ENCODE data around the gene SPEG. TPM values are rescaled to one million over a fixed set of nuclear protein-coding genes. Genes with fewer than 3 reads are reported as not detected.

Gene SPEG
- total and polyA plus RNA-seq, 2 of the 8 experiments (the other 6 are each of a cell fraction or from before 2014, with no cell fraction given), result 19.9 to 32.0 TPM

GRCh38 chr2:219406861-219407230 lies 27.8 kb upstream of the SPEG start:
- H4K20me1 ChIP-seq (replicated peaks in 1 of 2; ENCODE audit: control insufficient read depth in 1 of 2, insufficient read depth in 2 of 2, low read length in 2 of 2), result no peaks in the 10 kb centered on the region
- no peaks in the 10 kb centered on the region for H3K79me1 ChIP-seq (ENCODE audit: low read depth, low read length)
- no peak overlapping the region for H4K5ac ChIP-seq (ENCODE audit: insufficient read length, low read depth, low read length)
- H3K4me3 ChIP-seq (ENCODE audit: extremely low read depth in 1 of 4, insufficient read depth in 2 of 4, low read depth in 3 of 4, low read length in 4 of 4), result no peak overlapping the region
- POLR2A ChIA-PET (ENCODE audit: partially characterized antibody), result interaction anchor here (1.0 to 1.2 kb wide), 2 partner anchors 10 to 40 kb away, joined by 3 to 4 read pairs; no protein-coding TSS in a partner anchor
- no peak for FAIRE-seq
- no peak overlapping the region for H2BK12ac ChIP-seq (ENCODE audit: low read depth, low read length)
- H3K9ac ChIP-seq (replicated peaks in 1 of 4; ENCODE audit: extremely low read depth in 1 of 4, low read depth in 3 of 4, low read length in 3 of 4), result no peak overlapping the region
- H3K27ac ChIP-seq (ENCODE audit: low read depth, low read length), result no peak overlapping the region
- no peaks in the 10 kb centered on the region for H3K79me2 ChIP-seq (ENCODE audit: control insufficient read depth in 1 of 2, insufficient read depth in 2 of 2, low read length in 2 of 2)
- peaks cover 0 to 16% (median 6%) of the 10 kb centered on the region in 4 experiments; a peak in 6 of 7 replicates for H3K4me1 ChIP-seq (replicated peaks in 1 of 4; ENCODE audit: control insufficient read depth in 3 of 4, insufficient read depth in 4 of 4, low read length in 3 of 4)
- H3K56ac ChIP-seq (replicated peaks; ENCODE audit: insufficient read length, low read depth, low read length), result no peak overlapping the region
- H3K23ac ChIP-seq (ENCODE audit: insufficient read length), result no peak overlapping the region
- CTCF ChIA-PET (ENCODE audit: partially characterized antibody), result interaction anchor here (0.9 to 13.0 kb wide), 7 partner anchors 10 to 120 kb away, joined by 3 to 407 read pairs (median 44); partner anchors contain the start of gene SPEG
- no peak for DNase-seq (ENCODE audit: low read depth in 1 of 2, low spot score in 2 of 2)
- H2BK20ac ChIP-seq (ENCODE audit: low read length), result no peak overlapping the region
- H3K27me3 ChIP-seq (replicated peaks in 1 of 4; ENCODE audit: control insufficient read depth in 3 of 4, extremely low read depth in 1 of 4, insufficient read depth in 3 of 4, low read length in 3 of 4), result peaks cover 0 to 2% (median 0%) of the 10 kb centered on the region in 4 experiments; a peak in 1 of 7 replicates
- H3K14ac ChIP-seq (ENCODE audit: insufficient read length), result no peak overlapping the region
- no peak overlapping the region for H2BK5ac ChIP-seq (ENCODE audit: low read depth, low read length)
- H3K36me3 ChIP-seq (ENCODE audit: control insufficient read depth in 2 of 4, insufficient read depth in 4 of 4, low read length in 3 of 4), result no peaks in the 10 kb centered on the region
- no peak overlapping the region for H2AFZ ChIP-seq (ENCODE audit: low read length)
- no peaks in the 10 kb centered on the region for H3K9me3 ChIP-seq (ENCODE audit: insufficient read depth in 2 of 2, low read depth in 1 of 2, low read length in 1 of 2)
- no peaks in the 10 kb centered on the region for H3K23me2 ChIP-seq (ENCODE audit: low read depth, low read length)
- H3K18ac ChIP-seq (ENCODE audit: extremely low read depth, low read length), result no peak overlapping the region
- TF ChIP-seq SP4 (IDR thresholded peaks at IDR 0.05; ENCODE audit: low read length), result no peak
- no peak for TF ChIP-seq CHD1 (IDR thresholded peaks at IDR 0.05; ENCODE audit: low read depth, low read length)
- no peak for TF ChIP-seq HDAC2 (IDR thresholded peaks at IDR 0.05; ENCODE audit: borderline replicate concordance in 1 of 2, low read depth in 2 of 2, low read length in 2 of 2)
- TF ChIP-seq BACH1 (IDR thresholded peaks at IDR 0.05; ENCODE audit: low read length), result no peak
- no peak for TF ChIP-seq SAP30 (IDR thresholded peaks at IDR 0.05; ENCODE audit: insufficient read depth, insufficient replicate concordance, low read length)
- TF ChIP-seq NANOG (IDR thresholded peaks at IDR 0.05; ENCODE audit: insufficient read depth, low read depth, low read length, poor library complexity, severe bottlenecking), result no peak
- H4K8ac ChIP-seq (ENCODE audit: extremely low read depth, insufficient read depth, low read length), result no peak overlapping the region
- no peak overlapping the region for H3K4me2 ChIP-seq (ENCODE audit: insufficient read depth in 1 of 2, low read depth in 2 of 2, low read length in 2 of 2)
- 90% methylated on average over 3 of the region's 3 CpGs; no CpG with 5 or more reads in 1 of the 2 experiments for WGBS, 2 experiments (ENCODE audit: extremely low coverage in 1 of 2, insufficient coverage in 1 of 2, insufficient read length in 1 of 2, insufficient replicate concordance in 2 of 2, low coverage in 1 of 2, low lambda C conversion rate in 2 of 2, missing lambda C conversion rate in 1 of 2)
- H3K4ac ChIP-seq (replicated peaks; ENCODE audit: insufficient read length, low read depth, low read length), result peak overlapping the region; percentile 42
- H2BK15ac ChIP-seq (ENCODE audit: low read length), result no peak overlapping the region
- no peak overlapping the region for H2BK120ac ChIP-seq (replicated peaks; ENCODE audit: low read depth, low read length)
- no peak overlapping the region for H4K91ac ChIP-seq (replicated peaks; ENCODE audit: insufficient read length, low read length)
- H2AK5ac ChIP-seq (ENCODE audit: low read depth, low read length), result 0 out of 2 replicates have a peak overlapping the region, but pooled peaks have one; percentile 26
